Smooth muscle cell (in vitro differentiated cells): Measurements from ENCODE around the gene MAP4K3. TPM values are rescaled to one million over a fixed set of nuclear protein-coding genes. Genes with fewer than 3 reads are reported as not detected.

Experiments
- DNase-seq: peaks from one replicate; lab custom pipeline; 2025; ENCODE audit not compliant: unreplicated experiment; lab: John Stamatoyannopoulos, UW
- H2AFZ ChIP-seq: fragments of 200-600 bp; sonication (generic); 2 replicates; pipeline ENCODE4 v1.6.0; 2016; ENCODE audit warnings: antibody characterized with exemption, low read depth, mild to moderate bottlenecking
- H3F3A ChIP-seq: fragments of 200-600 bp; sonication (generic); 2 replicates; pipeline ENCODE4 v1.6.0; 2017; ENCODE audit warnings: antibody characterized with exemption, low read depth
- H3K27ac ChIP-seq: fragments of 200-600 bp; sonication (generic); 2 replicates; pipeline ENCODE4 v1.5.1; 2016; ENCODE audit warnings: low read depth, mild to moderate bottlenecking
- H3K27me3 ChIP-seq: fragments of 200-600 bp; sonication (generic); 2 replicates; pipeline ENCODE4 v1.6.1; 2016; ENCODE audit warnings: low read depth, mild to moderate bottlenecking
- H3K36me3 ChIP-seq: fragments of 200-600 bp; sonication (generic); 2 replicates; pipeline ENCODE4 v1.5.1; 2016; ENCODE audit warnings: low read depth
- H3K4me1 ChIP-seq: fragments of 200-600 bp; sonication (generic); 2 replicates; pipeline ENCODE4 v1.5.1; 2016; ENCODE audit warnings: low read depth
- H3K4me2 ChIP-seq: fragments of 200-600 bp; sonication (generic); 2 replicates; pipeline ENCODE4 v1.6.0; 2016; ENCODE audit warnings: mild to moderate bottlenecking
- H3K4me3 ChIP-seq: fragments of 200-600 bp; sonication (generic); 2 replicates; pipeline ENCODE4 v1.5.1; 2016; ENCODE audit warnings: mild to moderate bottlenecking
- H3K79me2 ChIP-seq: fragments of 200-600 bp; sonication (generic); 2 replicates; pipeline ENCODE4 v1.6.0; 2016; ENCODE audit warnings: low read depth, mild to moderate bottlenecking
- H3K9ac ChIP-seq: fragments of 200-600 bp; sonication (generic); 2 replicates; pipeline ENCODE4 v1.6.0; 2016; ENCODE audit warnings: low read depth
- H3K9me3 ChIP-seq: fragments of 200-600 bp; sonication (generic); replicated peaks from 2 replicates; pipeline ENCODE4 v1.5.1; 2016; ENCODE audit warnings: low read depth
- H4K20me1 ChIP-seq: fragments of 200-600 bp; sonication (generic); 2 replicates; pipeline ENCODE4 v1.6.0; 2016; ENCODE audit warnings: low read depth
- CTCF ChIP-seq: fragments of 200-600 bp; sonication (generic); IDR thresholded peaks from 2 replicates; pipeline ENCODE4 v1.5.1; 2017; ENCODE audit warnings: borderline replicate concordance, mild to moderate bottlenecking, antibody characterized with exemption; ENCODE audit not compliant: insufficient read depth, poor library complexity, severe bottlenecking
- WGBS: methylation state at CpG from one replicate; pipeline ENCODE4 v1.1.7; 2016; ENCODE audit warnings: low lambda C conversion rate; 5-methylcytosine and 5-hydroxymethylcytosine counted together
- polyA plus RNA-seq: library from polyadenylated mRNA; unstranded; fragments of >200 nt; fragmentation: Nextera tagmentation; extraction: Ambion mirVana; gene quantifications from 2 replicates; pipeline ENCODE4 v1.2.1, GENCODE V29; 2016
- total RNA-seq: library from RNA; depleted of rRNA; stranded (reverse); fragments of >200 nt; gene quantifications from 2 replicates; pipeline ENCODE4 v1.2.3, GENCODE V29; 2014

MAP4K3 gene
- total and polyA plus RNA-seq, 2 experiments from 2014 or later: 21.3 to 70.9 TPM

- peak overlapping the region; percentile 71 for H3K4me2 ChIP-seq
- H4K20me1 ChIP-seq: peaks cover 88% of the 10 kb centered on the region
- H3K27ac ChIP-seq: peak overlapping the region; percentile 93
- peaks cover 59% of the 10 kb centered on the region for H3K4me1 ChIP-seq
- H3K27me3 ChIP-seq: no peaks in the 10 kb centered on the region
- H3K4me3 ChIP-seq: no peak overlapping the region
- H3K9me3 ChIP-seq: no peaks in the 10 kb centered on the region
- H3K9ac ChIP-seq: peak overlapping the region; percentile 74
- WGBS: 71% methylated on average over 3 of the region's 3 CpGs
- DNase-seq: no peak
- TF ChIP-seq CTCF: no peak
- H3K36me3 ChIP-seq: no peaks in the 10 kb centered on the region
- peaks cover 12% of the 10 kb centered on the region for H3F3A ChIP-seq
- no peak overlapping the region for H2AFZ ChIP-seq
- H3K79me2 ChIP-seq: peaks cover 93% of the 10 kb centered on the region
Measured at GRCh38 chr2:39409697-39410389, 27.2 kb downstream of the MAP4K3 start.

- Histone ChIP-seq H3K27ac (peak overlapping the region; percentile 93), H4K20me1 (peaks cover 86% of the 10 kb centered on the region)
Measured at GRCh38 chr2:39408351-39409136, 28.5 kb downstream of the MAP4K3 start.

GRCh38 chr2:39407516-39408296, 29.4 kb downstream of the MAP4K3 start:
- peaks cover 53% of the 10 kb centered on the region for H3K4me1 ChIP-seq
- H3K4me2 ChIP-seq: peak overlapping the region; percentile 66
- no peak overlapping the region for H3K4me3 ChIP-seq
- no peak for TF ChIP-seq CTCF
- H3K9me3 ChIP-seq: no peaks in the 10 kb centered on the region
- H3K27ac ChIP-seq: peak overlapping the region; percentile 60
- H3K79me2 ChIP-seq: peaks cover 93% of the 10 kb centered on the region
- H2AFZ ChIP-seq: no peak overlapping the region
- no peaks in the 10 kb centered on the region for H3F3A ChIP-seq
- WGBS: 70% methylated on average over 3 of the region's 3 CpGs
- H4K20me1 ChIP-seq: peaks cover 86% of the 10 kb centered on the region
- H3K27me3 ChIP-seq: no peaks in the 10 kb centered on the region
- DNase-seq: no peak
- H3K36me3 ChIP-seq: no peaks in the 10 kb centered on the region
- H3K9ac ChIP-seq: no peak overlapping the region

More at GRCh38 chr2:39408351-39409136, 28.5 kb downstream of the MAP4K3 start:
- Histone ChIP-seq H3K9ac (no peak overlapping the region), H3K4me2 (peak overlapping the region; percentile 66), H3K4me3 (no peak overlapping the region), H2AFZ (no peak overlapping the region), H3F3A (peaks cover 7% of the 10 kb centered on the region), H3K9me3 (no peaks in the 10 kb centered on the region), H3K4me1 (peaks cover 59% of the 10 kb centered on the region), H3K79me2 (peaks cover 93% of the 10 kb centered on the region), H3K36me3 (no peaks in the 10 kb centered on the region), H3K27me3 (no peaks in the 10 kb centered on the region)
- TF ChIP-seq CTCF: no peak
- WGBS: 14% methylated on average over 3 of the region's 3 CpGs
- no peak for DNase-seq
